A673 (cell line): Measurements from ENCODE around the gene ANAPC2.
A peak's percentile ranks its signal among the peaks of the same experiment; 100 is the strongest.

Experiments
- CTCF ChIP-seq: fragments of 300-800, 200-600 bp; sonication (generic); conservative IDR thresholded peaks from 2 replicates; pipeline ENCODE4 v1.5.1; 2017; ENCODE audit warnings: low read depth, mild to moderate bottlenecking, antibody characterized with exemption, low read length, moderate library complexity, mixed read lengths
- EZH2 ChIP-seq: fragments of 200-600 bp; sonication (generic); IDR thresholded peaks from 2 replicates; pipeline ENCODE4 v1.6.1; 2017; ENCODE audit warnings: borderline replicate concordance, low read depth, mild to moderate bottlenecking, mixed read lengths, antibody characterized with exemption, low read length; ENCODE audit not compliant: poor library complexity, severe bottlenecking

DNA sequence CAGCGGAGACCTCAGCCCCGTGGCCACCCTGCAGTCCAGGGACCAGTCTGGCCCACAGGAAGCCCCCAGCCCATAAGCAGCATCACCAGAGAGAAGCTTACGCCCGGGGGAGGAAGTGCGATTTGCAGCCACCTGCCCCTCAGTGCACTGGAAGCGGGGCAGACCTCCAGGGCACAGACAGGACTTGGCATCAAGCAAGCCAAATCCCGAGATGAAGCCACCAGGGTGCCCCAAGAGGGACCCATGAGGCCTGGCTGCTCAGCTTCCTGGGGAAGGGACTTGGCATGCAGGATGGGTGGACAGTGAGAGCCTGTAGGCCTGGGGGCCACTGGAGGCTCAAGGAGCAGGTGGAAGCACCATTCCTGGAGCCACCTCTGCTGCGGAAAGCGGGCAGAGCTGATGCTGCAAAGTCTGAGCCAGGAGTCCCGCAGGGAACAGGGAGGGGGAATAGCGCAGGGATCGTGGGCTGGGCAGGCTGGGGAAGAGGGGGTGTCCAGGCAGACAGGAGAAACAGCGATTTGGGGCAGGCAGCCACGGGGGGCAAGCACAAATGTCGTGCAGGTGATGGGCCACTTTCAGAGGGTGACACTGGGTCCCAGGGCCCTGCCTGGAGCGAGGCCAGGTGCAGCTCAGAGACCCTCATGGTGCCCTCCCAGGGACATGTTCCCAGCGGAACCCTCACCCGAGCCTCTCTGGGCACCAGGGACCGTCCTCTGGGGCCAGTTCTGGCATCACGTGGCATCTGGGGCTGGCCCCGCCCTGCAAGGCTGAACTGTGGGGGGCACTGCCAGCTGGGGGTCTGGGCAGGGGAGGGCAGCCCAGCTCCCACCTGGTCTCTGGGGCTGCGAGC lies 21.8 kb downstream of the ANAPC2 start:
- TF ChIP-seq CTCF = no peak
- TF ChIP-seq EZH2 = peak; percentile 35
